22Rv1 (cell line): ENCODE data around the gene ZNF544.

Experiments used
- H3K27ac ChIP-seq: fragments of 450-650 bp; 2 replicates; pipeline ENCODE4 v1.5.1; 2017
- CTCF ChIP-seq: fragments of 450-650 bp; IDR thresholded peaks from 2 replicates; pipeline ENCODE4 v1.5.1; 2017; ENCODE audit warnings: mild to moderate bottlenecking
- ZFX ChIP-seq: fragments of 450-650 bp; IDR thresholded peaks from 2 replicates; pipeline ENCODE4 v1.6.1; 2017; ENCODE audit warnings: antibody characterized with exemption, borderline replicate concordance

ZNF544 gene

GRCh38 chr19:58228585-58229254 lies at the start of gene ZNF544:
TSS of gene ZNF544 (plus strand) at chr19:58228914. CDS start at chr19:58244024, 15,110 bp downstream.
- H3K27ac ChIP-seq = peak within 1 kb of the TSS; percentile 87
- TF ChIP-seq ZFX (no peak), CTCF (no peak)

- peak; percentile 81 for TF ChIP-seq CTCF
- no peak for TF ChIP-seq ZFX
- H3K27ac ChIP-seq = peak overlapping the region; percentile 95
These were observed 46.7 kb upstream of the ZNF544 start for GRCh38 chr19:58181902-58182576.

- peak overlapping the region; percentile 95 for H3K27ac ChIP-seq
These were observed 46.1 kb upstream of the ZNF544 start for GRCh38 chr19:58182577-58182988.

GRCh38 chr19:58182989-58183816 lies 45.5 kb upstream of the ZNF544 start, which contains the start of gene ZNF274:
TSS of gene ZNF274 (plus strand) at chr19:58183061. CDS start at chr19:58183966, 905 bp downstream.
- TF ChIP-seq ZFX (no peak), CTCF (no peak)
- peak within 1 kb of the TSS; percentile 95 for H3K27ac ChIP-seq

More at GRCh38 chr19:58182577-58182988, 46.1 kb upstream of the ZNF544 start:
- no peak for TF ChIP-seq ZFX
- no peak for TF ChIP-seq CTCF

GRCh38 chr19:58183817-58184215 lies 44.9 kb upstream of the ZNF544 start:
- TF ChIP-seq ZFX (no peak), CTCF (no peak)
- peak overlapping the region; percentile 95 for H3K27ac ChIP-seq

GRCh38 chr19:58196901-58197616 lies 31.7 kb upstream of the ZNF544 start:
- no peak overlapping the region for H3K27ac ChIP-seq
- TF ChIP-seq CTCF (no peak), ZFX (no peak)
